ENCODE measurements around the gene JMJD8.

DNA sequence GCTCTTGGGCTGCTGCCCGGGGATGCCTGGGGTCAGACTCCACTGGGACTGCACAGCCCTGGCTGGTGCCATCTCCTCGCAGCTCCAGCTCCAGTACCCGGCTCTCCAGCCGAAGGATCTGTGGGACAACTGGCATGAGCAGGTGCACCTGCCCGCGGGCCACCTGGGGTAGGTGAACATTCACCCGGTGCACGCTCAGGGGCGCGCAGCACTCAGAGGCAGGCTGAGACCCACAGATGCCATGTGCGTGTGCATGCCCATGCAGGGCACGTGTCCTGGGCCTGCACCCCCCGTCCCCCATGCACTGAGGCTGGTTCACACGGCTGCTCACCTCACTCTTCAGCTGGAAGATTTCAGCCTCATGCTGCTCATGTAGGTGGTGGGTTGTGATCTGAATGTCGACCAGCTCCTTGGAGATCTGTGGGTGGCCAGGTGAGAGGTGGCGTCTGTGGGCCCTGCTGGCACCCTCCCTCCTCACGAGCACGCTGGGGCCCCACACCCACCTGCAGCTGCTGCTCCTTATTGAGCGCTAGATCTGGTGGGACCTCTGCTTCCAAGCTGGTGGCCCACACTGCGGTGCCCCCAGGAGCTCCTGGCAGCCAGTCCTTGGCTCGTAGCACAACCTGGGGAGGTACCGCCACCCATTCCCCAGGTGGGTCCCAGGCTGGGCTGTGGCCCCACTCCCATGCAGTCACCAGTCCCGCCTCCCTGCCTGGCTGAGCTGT lies 41.5 kb upstream of the JMJD8 start:
- TF ChIP-seq, protein P1, sequence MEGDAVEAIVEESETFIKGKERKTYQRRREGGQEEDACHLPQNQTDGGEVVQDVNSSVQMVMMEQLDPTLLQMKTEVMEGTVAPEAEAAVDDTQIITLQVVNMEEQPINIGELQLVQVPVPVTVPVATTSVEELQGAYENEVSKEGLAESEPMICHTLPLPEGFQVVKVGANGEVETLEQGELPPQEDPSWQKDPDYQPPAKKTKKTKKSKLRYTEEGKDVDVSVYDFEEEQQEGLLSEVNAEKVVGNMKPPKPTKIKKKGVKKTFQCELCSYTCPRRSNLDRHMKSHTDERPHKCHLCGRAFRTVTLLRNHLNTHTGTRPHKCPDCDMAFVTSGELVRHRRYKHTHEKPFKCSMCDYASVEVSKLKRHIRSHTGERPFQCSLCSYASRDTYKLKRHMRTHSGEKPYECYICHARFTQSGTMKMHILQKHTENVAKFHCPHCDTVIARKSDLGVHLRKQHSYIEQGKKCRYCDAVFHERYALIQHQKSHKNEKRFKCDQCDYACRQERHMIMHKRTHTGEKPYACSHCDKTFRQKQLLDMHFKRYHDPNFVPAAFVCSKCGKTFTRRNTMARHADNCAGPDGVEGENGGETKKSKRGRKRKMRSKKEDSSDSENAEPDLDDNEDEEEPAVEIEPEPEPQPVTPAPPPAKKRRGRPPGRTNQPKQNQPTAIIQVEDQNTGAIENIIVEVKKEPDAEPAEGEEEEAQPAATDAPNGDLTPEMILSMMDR (tag by site-specific recombination; IDR thresholded peaks at IDR 0.05), result no peak
- TF ChIP-seq, protein P2, sequence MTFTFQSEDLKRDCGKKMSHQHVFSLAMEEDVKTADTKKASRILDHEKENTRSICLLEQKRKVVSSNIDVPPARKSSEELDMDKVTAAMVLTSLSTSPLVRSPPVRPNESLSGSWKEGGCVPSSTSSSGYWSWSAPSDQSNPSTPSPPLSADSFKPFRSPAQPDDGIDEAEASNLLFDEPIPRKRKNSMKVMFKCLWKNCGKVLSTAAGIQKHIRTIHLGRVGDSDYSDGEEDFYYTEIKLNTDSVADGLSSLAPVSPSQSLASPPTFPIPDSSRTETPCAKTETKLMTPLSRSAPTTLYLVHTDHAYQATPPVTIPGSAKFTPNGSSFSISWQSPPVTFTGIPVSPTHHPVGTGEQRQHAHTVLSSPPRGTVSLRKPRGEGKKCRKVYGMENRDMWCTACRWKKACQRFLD (tag by site-specific recombination; IDR thresholded peaks at IDR 0.05), result no peak
- TF ChIP-seq ZNF76 (tag by site-specific recombination; IDR thresholded peaks at IDR 0.05; ENCODE audit: borderline replicate concordance, low read depth), result no peak
- no peak for TF ChIP-seq ZXDB (tag by site-specific recombination; IDR thresholded peaks at IDR 0.05)
- no peak for TF ChIP-seq SP3 (tag by site-specific recombination; IDR thresholded peaks at IDR 0.05)
- TF ChIP-seq ZNF302 (tag by site-specific recombination; IDR thresholded peaks at IDR 0.05; ENCODE audit: low read depth), result no peak
- TF ChIP-seq, protein P3, sequence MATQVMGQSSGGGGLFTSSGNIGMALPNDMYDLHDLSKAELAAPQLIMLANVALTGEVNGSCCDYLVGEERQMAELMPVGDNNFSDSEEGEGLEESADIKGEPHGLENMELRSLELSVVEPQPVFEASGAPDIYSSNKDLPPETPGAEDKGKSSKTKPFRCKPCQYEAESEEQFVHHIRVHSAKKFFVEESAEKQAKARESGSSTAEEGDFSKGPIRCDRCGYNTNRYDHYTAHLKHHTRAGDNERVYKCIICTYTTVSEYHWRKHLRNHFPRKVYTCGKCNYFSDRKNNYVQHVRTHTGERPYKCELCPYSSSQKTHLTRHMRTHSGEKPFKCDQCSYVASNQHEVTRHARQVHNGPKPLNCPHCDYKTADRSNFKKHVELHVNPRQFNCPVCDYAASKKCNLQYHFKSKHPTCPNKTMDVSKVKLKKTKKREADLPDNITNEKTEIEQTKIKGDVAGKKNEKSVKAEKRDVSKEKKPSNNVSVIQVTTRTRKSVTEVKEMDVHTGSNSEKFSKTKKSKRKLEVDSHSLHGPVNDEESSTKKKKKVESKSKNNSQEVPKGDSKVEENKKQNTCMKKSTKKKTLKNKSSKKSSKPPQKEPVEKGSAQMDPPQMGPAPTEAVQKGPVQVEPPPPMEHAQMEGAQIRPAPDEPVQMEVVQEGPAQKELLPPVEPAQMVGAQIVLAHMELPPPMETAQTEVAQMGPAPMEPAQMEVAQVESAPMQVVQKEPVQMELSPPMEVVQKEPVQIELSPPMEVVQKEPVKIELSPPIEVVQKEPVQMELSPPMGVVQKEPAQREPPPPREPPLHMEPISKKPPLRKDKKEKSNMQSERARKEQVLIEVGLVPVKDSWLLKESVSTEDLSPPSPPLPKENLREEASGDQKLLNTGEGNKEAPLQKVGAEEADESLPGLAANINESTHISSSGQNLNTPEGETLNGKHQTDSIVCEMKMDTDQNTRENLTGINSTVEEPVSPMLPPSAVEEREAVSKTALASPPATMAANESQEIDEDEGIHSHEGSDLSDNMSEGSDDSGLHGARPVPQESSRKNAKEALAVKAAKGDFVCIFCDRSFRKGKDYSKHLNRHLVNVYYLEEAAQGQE (tag by site-specific recombination; IDR thresholded peaks at IDR 0.05), result no peak

All from HEK293 (cell line).